RKO (cell line): ENCODE results near the gene ATF2.

ENCODE experiments used
- DNase-seq: peaks from one replicate; pipeline ENCODE4 v3.0.0-alpha.2; 2016; ENCODE audit warnings: low spot score

The ATF2 gene

GRCh38 chr2:175025233-175025632, 142.8 kb downstream of the ATF2 start:
- no peak for DNase-seq

- DNase-seq: no peak
Observed at GRCh38 chr2:175022923-175023322, 145.1 kb downstream of the ATF2 start.
